Gastroesophageal sphincter (tissue), 4 donors: ENCODE measurements around the gene CD47. TPM values are rescaled to one million over a fixed set of nuclear protein-coding genes. Genes with fewer than 3 reads are reported as not detected.
A peak's percentile ranks its signal among the peaks of the same experiment; 100 is the strongest.

Source experiments
- ATAC-seq: fragments of 150-250 bp; one replicate; pipeline ENCODE4 v1.9.1; 2016; ENCODE audit warnings: mild to moderate bottlenecking, moderate library complexity
- H3K27ac ChIP-seq, 4 donors: fragments of 200-600 bp; sonication (generic) in 3 of 4; 1 replicate in 3 of 4; 2 replicates in 1 of 4; pipeline ENCODE4 v1.5.1; 2016 to 2019
- H3K27me3 ChIP-seq: fragments of 200-600 bp; sonication (generic); one replicate; pipeline ENCODE4 v1.5.1; 2019
- H3K36me3 ChIP-seq, 2 donors: fragments of 200-600 bp; sonication (generic); one replicate each; pipeline ENCODE4 v1.5.1; 2019; ENCODE audit warnings: control low read depth in 1 of 2
- H3K4me1 ChIP-seq, 3 donors: fragments of 200-600 bp; sonication (generic); 1 replicate in 2 of 3; 2 replicates in 1 of 3; pipeline ENCODE4 v1.5.1; 2016 to 2019; ENCODE audit warnings: control low read depth in 2 of 3
- H3K4me3 ChIP-seq, 2 donors: fragments of 200-600 bp; sonication (generic); one replicate each; pipeline ENCODE4 v1.5.1; 2019; ENCODE audit warnings: mild to moderate bottlenecking in 1 of 2, moderate library complexity in 1 of 2
- H3K9me3 ChIP-seq, 3 donors: fragments of 200-600 bp; sonication (generic); one replicate each; pipeline ENCODE4 v1.5.1; 2017 to 2019; ENCODE audit warnings: control low read depth in 2 of 3
- EP300 ChIP-seq: sonication (generic); formaldehyde crosslinking; IDR thresholded peaks from one replicate; pipeline ENCODE4 v1.6.1; 2017; ENCODE audit warnings: antibody characterized with exemption, mild to moderate bottlenecking
- POLR2A ChIP-seq, 2 donors: fragments of 450-650 bp; IDR thresholded peaks; one replicate each; pipeline ENCODE4 v1.6.1; 2017; ENCODE audit warnings: antibody characterized with exemption in 2 of 2, mild to moderate bottlenecking in 2 of 2, moderate library complexity in 1 of 2
- POLR2AphosphoS5 ChIP-seq: sonication (generic); formaldehyde crosslinking; IDR thresholded peaks from one replicate; pipeline ENCODE4 v1.6.1; 2017; ENCODE audit warnings: antibody characterized with exemption
- WGBS, 2 donors: methylation state at CpG; one replicate each; pipeline ENCODE4 v1.1.5; 2018; ENCODE audit warnings: low coverage in 1 of 2; 5-methylcytosine and 5-hydroxymethylcytosine counted together
- total RNA-seq, 4 donors: library from RNA; depleted of rRNA; stranded (reverse); fragments of >200 nt; gene quantifications; one replicate each; pipeline ENCODE4 v1.1.0, GENCODE V29; 2016
- TF ChIP-seq, protein P1 (sequence below), 4 experiments: fragments of 200-600 bp in 2 of 4; fragments of 450-650 bp in 2 of 4; sonication (generic) in 1 of 4; IDR thresholded peaks; one replicate each; pipeline ENCODE4 v1.5.1; 2017 to 2019; ENCODE audit warnings: antibody characterized with exemption in 4 of 4, mild to moderate bottlenecking in 2 of 4, moderate library complexity in 2 of 4

The CD47 gene
- total RNA-seq, 4 donors from 2014 or later, result 60.0 to 91.5 (median 76.3) TPM

DNA sequence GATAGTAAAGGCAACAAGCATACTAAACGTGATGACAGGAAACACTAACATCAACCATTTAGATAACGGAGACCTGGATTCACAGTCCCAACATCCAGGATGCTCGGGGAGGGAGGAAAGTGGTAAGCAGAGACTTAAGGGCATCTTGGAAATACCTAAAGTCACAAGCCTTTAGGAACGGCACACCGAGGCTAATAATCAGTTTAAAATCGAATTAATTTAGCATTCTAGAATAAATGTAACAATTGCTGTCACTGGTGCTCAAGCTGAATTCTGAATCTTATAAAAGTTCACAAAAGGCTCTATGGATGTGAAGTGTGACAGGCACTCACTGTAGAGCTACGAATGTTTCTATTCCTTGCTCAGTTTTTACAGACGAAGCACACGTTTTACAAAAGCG is 1.3 kb downstream of the CD47 start:
- H3K27ac ChIP-seq, result peak overlapping the region; percentile 72 to 96 (median 93)

GRCh38 chr3:108088697-108089096 is 2.1 kb downstream of the CD47 start:
- Histone ChIP-seq H3K4me1 (peaks cover 0 to 64% (median 7%) of the 10 kb centered on the region in 3 donors), H3K9me3 (no peaks in the 10 kb centered on the region), H3K27me3 (no peaks in the 10 kb centered on the region), H3K36me3 (no peaks in the 10 kb centered on the region), H3K27ac (no peak overlapping the region), H3K4me3 (peak overlapping the region; percentile 89 to 90)
- no peak for ATAC-seq
- 7 to 14% methylated on average over 2 of the region's 2 CpGs for WGBS, 2 donors
- no peak for TF ChIP-seq POLR2A (IDR thresholded peaks at IDR 0.05)
- no peak for TF ChIP-seq EP300
- no peak for TF ChIP-seq POLR2AphosphoS5
- TF ChIP-seq, protein P1, sequence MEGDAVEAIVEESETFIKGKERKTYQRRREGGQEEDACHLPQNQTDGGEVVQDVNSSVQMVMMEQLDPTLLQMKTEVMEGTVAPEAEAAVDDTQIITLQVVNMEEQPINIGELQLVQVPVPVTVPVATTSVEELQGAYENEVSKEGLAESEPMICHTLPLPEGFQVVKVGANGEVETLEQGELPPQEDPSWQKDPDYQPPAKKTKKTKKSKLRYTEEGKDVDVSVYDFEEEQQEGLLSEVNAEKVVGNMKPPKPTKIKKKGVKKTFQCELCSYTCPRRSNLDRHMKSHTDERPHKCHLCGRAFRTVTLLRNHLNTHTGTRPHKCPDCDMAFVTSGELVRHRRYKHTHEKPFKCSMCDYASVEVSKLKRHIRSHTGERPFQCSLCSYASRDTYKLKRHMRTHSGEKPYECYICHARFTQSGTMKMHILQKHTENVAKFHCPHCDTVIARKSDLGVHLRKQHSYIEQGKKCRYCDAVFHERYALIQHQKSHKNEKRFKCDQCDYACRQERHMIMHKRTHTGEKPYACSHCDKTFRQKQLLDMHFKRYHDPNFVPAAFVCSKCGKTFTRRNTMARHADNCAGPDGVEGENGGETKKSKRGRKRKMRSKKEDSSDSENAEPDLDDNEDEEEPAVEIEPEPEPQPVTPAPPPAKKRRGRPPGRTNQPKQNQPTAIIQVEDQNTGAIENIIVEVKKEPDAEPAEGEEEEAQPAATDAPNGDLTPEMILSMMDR (IDR thresholded peaks at IDR 0.05), result no peak

More for the DNA sequence above, 1.3 kb downstream of the CD47 start:
- TF ChIP-seq EP300 (no peak), POLR2A (IDR thresholded peaks at IDR 0.05) (no peak), POLR2AphosphoS5 (no peak)
- TF ChIP-seq, protein P1 (IDR thresholded peaks at IDR 0.05), result no peak
- no peaks in the 10 kb centered on the region for H3K36me3 ChIP-seq
- H3K27me3 ChIP-seq, result no peaks in the 10 kb centered on the region
- H3K9me3 ChIP-seq, result no peaks in the 10 kb centered on the region
- no peak for ATAC-seq
- 2 to 3% methylated on average over 8 to 10 of the region's 10 CpGs for WGBS, 2 donors
- H3K4me1 ChIP-seq, result peaks cover 0 to 56% (median 7%) of the 10 kb centered on the region in 3 donors
- peak overlapping the region; percentile 89 to 90 for H3K4me3 ChIP-seq

DNA sequence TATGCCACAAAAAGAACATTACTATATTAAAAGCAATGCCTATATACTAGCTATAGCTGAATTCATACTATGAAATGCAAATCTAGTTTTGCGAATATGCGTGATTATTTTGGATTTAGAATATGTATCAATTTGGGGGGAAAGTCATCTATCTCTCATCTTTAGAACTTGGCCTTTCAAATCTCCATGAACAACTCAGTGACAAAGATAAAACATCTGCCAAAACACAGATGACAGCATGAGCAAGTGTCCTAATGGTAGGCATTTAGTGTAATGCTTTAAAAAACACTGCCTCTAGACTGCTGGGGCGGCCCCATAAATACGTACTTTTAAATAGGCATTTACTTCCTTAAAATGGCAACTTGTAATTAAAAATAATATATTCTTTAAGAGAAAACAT is 2.7 kb downstream of the CD47 start:
- TF ChIP-seq EP300 (no peak), POLR2A (IDR thresholded peaks at IDR 0.05) (no peak)
- TF ChIP-seq, protein P1 (IDR thresholded peaks at IDR 0.05), result no peak
- Histone ChIP-seq H3K27ac (no peak overlapping the region), H3K4me3 (no peak overlapping the region), H3K4me1 (peaks cover 0 to 67% (median 8%) of the 10 kb centered on the region in 3 donors), H3K36me3 (no peaks in the 10 kb centered on the region), H3K27me3 (no peaks in the 10 kb centered on the region), H3K9me3 (no peaks in the 10 kb centered on the region)
- no peak for ATAC-seq
- 79 to 95% methylated on average over 4 of the region's 4 CpGs for WGBS, 2 donors

DNA sequence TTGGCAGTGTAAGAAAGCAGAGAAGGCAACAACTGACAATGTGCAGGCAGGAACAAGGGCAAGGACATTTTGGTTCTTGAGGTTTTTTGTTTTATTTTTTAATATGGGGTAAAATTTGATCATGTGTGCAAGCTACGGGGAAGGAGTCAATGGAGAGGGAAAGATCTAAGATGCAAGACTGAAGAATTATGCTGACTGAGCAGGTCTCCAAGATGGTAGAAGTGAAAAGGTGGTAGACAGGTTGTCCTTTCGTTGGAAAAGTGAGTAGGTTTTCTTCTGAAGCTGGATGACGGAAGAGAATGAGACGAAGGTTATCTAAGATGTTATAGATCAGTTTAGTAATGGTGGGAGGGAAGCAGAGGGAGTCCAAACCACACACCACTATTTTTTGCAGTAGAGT is 4.2 kb downstream of the CD47 start:
- no peaks in the 10 kb centered on the region for H3K9me3 ChIP-seq
- no peaks in the 10 kb centered on the region for H3K27me3 ChIP-seq
- no peak overlapping the region for H3K4me3 ChIP-seq
- ATAC-seq, result no peak
- TF ChIP-seq EP300 (no peak), POLR2AphosphoS5 (no peak), POLR2A (IDR thresholded peaks at IDR 0.05) (no peak)
- TF ChIP-seq, protein P1 (IDR thresholded peaks at IDR 0.05), result no peak
- H3K4me1 ChIP-seq, result peaks cover 0 to 67% (median 11%) of the 10 kb centered on the region in 3 donors
- 84 to 96% methylated on average over 4 of the region's 4 CpGs for WGBS, 2 donors
- H3K36me3 ChIP-seq, result no peaks in the 10 kb centered on the region
- H3K27ac ChIP-seq, result no peak overlapping the region

DNA sequence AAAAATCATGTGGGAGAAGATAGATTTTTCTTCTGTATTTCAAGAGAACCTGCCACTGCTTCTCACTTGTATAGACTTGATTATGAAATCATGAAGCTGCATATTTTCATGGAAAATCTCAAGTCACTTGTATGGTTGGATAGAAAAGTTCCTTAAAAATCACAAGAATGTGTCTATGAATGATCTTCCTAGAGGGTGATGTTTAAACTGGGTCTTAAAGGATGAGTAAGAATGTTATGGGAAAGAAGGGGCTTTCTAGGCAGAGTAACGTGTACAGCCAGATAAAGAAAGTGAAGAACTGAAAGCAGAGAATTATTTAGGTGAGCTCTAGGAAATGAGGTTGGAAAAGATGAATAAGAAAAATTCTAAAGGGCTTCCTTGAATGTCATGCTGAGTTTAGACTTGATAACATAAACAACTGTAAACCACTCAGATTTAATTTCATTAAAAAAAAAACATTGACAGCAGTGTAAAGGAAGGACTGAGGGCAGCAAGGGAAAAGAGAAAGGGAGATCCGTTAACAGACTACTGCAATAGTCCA is 5.0 kb downstream of the CD47 start:
- H3K9me3 ChIP-seq, result no peaks in the 10 kb centered on the region
- WGBS, 2 donors, result 0 to 77% methylated on average over 1 to 2 of the region's 2 CpGs

More for the DNA sequence above, 5.0 kb downstream of the CD47 start:
- Histone ChIP-seq H3K4me1 (peaks cover under 1 to 68% (median 11%) of the 10 kb centered on the region in 3 donors), H3K27ac (no peak overlapping the region), H3K36me3 (no peaks in the 10 kb centered on the region), H3K4me3 (no peak overlapping the region), H3K27me3 (no peaks in the 10 kb centered on the region)
- TF ChIP-seq EP300 (no peak), POLR2AphosphoS5 (no peak), POLR2A (IDR thresholded peaks at IDR 0.05) (no peak)
- TF ChIP-seq, protein P1 (IDR thresholded peaks at IDR 0.05), result no peak
- ATAC-seq, result no peak
